ENCODE measurements around the gene STAT1. TPM values are rescaled to one million over a fixed set of nuclear protein-coding genes. Genes with fewer than 3 reads are reported as not detected.
A peak's percentile ranks its signal among the peaks of the same experiment; 100 is the strongest.

Gene STAT1
- total RNA-seq, 2 experiments from 2014 or later, result 56.6 to 57.8 TPM

DNA sequence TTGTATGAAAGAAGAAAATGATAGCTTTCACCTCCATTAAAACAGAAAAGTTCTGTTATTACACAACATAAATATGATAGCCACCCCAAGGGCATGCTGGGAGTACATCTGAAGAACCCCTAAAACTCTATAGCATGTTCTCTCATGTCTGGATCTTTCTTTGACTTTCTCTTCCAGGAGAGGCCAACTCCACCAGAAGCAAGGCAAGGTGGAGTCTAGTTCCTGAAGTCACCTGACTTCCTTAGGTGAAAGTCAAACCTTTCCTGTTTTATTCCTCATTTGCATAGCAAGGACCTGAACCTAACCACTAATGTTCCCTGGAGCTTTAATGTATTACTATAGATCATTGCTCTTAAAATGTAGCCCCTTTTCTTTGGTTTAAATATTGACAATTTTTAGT lies 5.7 kb downstream of the STAT1 start:
- Mint-ChIP-seq H3K27ac (peak overlapping the region; percentile 48), H3K27me3 (no peaks in the 10 kb centered on the region), H3K4me3 (no peak overlapping the region), H3K36me3 (ENCODE audit: low read depth) (peaks cover 81% of the 10 kb centered on the region), H3K9me3 (no peaks in the 10 kb centered on the region), H3K4me1 (ENCODE audit: low read depth) (peaks cover 75% of the 10 kb centered on the region)
- DNase-seq, result no peak
- TF ChIP-seq, protein P1, sequence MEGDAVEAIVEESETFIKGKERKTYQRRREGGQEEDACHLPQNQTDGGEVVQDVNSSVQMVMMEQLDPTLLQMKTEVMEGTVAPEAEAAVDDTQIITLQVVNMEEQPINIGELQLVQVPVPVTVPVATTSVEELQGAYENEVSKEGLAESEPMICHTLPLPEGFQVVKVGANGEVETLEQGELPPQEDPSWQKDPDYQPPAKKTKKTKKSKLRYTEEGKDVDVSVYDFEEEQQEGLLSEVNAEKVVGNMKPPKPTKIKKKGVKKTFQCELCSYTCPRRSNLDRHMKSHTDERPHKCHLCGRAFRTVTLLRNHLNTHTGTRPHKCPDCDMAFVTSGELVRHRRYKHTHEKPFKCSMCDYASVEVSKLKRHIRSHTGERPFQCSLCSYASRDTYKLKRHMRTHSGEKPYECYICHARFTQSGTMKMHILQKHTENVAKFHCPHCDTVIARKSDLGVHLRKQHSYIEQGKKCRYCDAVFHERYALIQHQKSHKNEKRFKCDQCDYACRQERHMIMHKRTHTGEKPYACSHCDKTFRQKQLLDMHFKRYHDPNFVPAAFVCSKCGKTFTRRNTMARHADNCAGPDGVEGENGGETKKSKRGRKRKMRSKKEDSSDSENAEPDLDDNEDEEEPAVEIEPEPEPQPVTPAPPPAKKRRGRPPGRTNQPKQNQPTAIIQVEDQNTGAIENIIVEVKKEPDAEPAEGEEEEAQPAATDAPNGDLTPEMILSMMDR (IDR thresholded peaks at IDR 0.05), result no peak
- H3K36me3 ChIP-seq (ENCODE audit: insufficient read depth, low read length), result peaks cover 74% of the 10 kb centered on the region
- H3K27ac ChIP-seq (ENCODE audit: low read depth in 1 of 2, low read length in 2 of 2), result no peak overlapping the region
- ChIA-PET POLR2A (interaction anchor here (0.9 to 3.1 kb wide), 5 partner anchors 12 to 142 kb away, joined by 3 to 17 read pairs (median 5); partner anchors contain the start of gene STAT4), CTCF (interaction anchor here (1.0 to 1.1 kb wide), 2 partner anchors 21 to 44 kb away, joined by 3 to 4 read pairs; no protein-coding TSS in a partner anchor)
- H3K27me3 ChIP-seq (ENCODE audit: control insufficient read depth in 1 of 2, insufficient read depth in 2 of 2, low read length in 2 of 2), result no peaks in the 10 kb centered on the region
- H3K4me3 ChIP-seq (ENCODE audit: low read length), result no peak overlapping the region
- H3K4me1 ChIP-seq (ENCODE audit: insufficient read depth, low read length), result peaks cover 56% of the 10 kb centered on the region
- no peaks in the 10 kb centered on the region for H3K9me3 ChIP-seq (ENCODE audit: control insufficient read depth in 1 of 2, insufficient read depth in 1 of 2, low read length in 2 of 2)
- intact Hi-C loops (cut with DNase I, micrococcal nuclease), result no loop called here
- no peak for ATAC-seq (ENCODE audit: poor library complexity)

DNA sequence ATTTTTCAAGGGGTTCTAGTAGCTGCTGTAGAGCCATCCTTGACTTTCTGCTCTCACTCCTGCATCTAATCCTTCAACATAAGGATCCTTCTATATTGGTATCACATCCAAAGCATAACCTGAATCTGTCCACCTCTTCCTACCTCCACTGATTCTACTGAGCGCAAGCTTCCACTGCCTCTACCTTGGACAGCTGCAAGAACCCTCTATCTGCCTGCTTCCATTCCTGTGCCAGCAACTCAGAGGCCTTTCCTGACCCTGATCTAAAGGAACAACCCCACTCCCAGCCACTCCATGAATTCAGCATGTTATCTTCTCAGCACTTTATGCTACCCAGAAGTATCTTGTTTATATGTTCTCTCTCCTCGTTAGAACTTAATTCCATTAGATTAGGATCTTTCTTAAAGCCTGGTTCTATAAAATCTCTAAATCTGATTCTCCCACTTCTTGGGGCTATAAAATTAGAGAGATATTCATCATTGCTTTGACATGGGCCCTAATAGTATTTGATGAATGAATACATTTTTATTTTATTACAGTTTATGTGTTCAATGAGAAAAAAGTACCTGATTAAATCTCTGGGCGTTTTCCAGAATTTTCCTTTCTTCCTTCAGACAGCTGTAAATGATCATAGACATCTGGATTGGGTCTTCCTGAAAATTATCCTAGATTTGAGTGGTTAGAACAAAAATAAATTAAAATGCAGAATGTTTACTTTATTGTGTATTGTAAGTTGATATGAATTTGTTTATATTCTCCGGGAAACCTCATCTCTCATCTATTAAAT lies 6.8 kb downstream of the STAT1 start:
- DNase-seq, result no peak
- Histone ChIP-seq H3K4me1 (ENCODE audit: insufficient read depth, low read length) (peaks cover 50% of the 10 kb centered on the region), H3K4me3 (ENCODE audit: low read length) (no peak overlapping the region), H3K36me3 (ENCODE audit: insufficient read depth, low read length) (peaks cover 85% of the 10 kb centered on the region), H3K9me3 (ENCODE audit: control insufficient read depth in 1 of 2, insufficient read depth in 1 of 2, low read length in 2 of 2) (no peaks in the 10 kb centered on the region), H3K27ac (ENCODE audit: low read depth in 1 of 2, low read length in 2 of 2) (no peak overlapping the region), H3K27me3 (ENCODE audit: control insufficient read depth in 1 of 2, insufficient read depth in 2 of 2, low read length in 2 of 2) (no peaks in the 10 kb centered on the region)
- Mint-ChIP-seq H3K4me1 (ENCODE audit: low read depth) (peaks cover 85% of the 10 kb centered on the region), H3K27ac (peak overlapping the region; percentile 48), H3K9me3 (no peaks in the 10 kb centered on the region), H3K27me3 (no peaks in the 10 kb centered on the region), H3K4me3 (no peak overlapping the region), H3K36me3 (ENCODE audit: low read depth) (peaks cover 92% of the 10 kb centered on the region)
- intact Hi-C loops (cut with DNase I, micrococcal nuclease), result no loop called here
- ChIA-PET CTCF (interaction anchor here (1.1 kb wide), 1 partner anchor 45 kb away, joined by 3 read pairs; no protein-coding TSS in a partner anchor), POLR2A (interaction anchor here (1.4 to 3.1 kb wide), 4 partner anchors 13 to 143 kb away, joined by 4 to 17 read pairs (median 5); partner anchors contain the start of gene STAT4)
- TF ChIP-seq, protein P1 (IDR thresholded peaks at IDR 0.05), result no peak
- ATAC-seq (ENCODE audit: poor library complexity), result no peak

DNA sequence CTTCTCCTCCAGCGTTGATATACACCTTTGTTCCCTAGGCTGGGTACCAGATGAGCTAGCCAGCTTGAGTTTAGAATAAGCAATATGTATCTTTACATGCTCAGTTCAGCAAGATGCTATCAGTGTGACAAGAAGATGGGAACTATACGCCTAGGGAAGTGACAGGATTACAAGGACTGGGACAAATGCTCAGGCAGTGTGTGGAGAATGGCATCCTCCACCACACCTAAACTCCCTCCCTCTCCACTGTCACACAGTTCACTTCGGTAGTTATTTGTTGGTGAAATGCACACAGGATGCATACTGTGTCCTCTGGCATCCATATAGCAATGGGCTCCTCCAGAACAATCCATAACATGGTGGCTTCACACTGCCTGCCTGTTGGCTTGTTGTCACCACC lies 7.7 kb downstream of the STAT1 start:
- ChIA-PET CTCF (no interaction called here), POLR2A (interaction anchor here (1.5 to 3.1 kb wide), 3 partner anchors 14 to 59 kb away, joined by 4 to 17 read pairs (median 6); no protein-coding TSS in a partner anchor)
- Histone ChIP-seq H3K27ac (ENCODE audit: low read depth in 1 of 2, low read length in 2 of 2) (no peak overlapping the region), H3K4me1 (ENCODE audit: insufficient read depth, low read length) (peaks cover 41% of the 10 kb centered on the region), H3K9me3 (ENCODE audit: control insufficient read depth in 1 of 2, insufficient read depth in 1 of 2, low read length in 2 of 2) (no peaks in the 10 kb centered on the region), H3K36me3 (ENCODE audit: insufficient read depth, low read length) (peaks cover 94% of the 10 kb centered on the region), H3K27me3 (ENCODE audit: control insufficient read depth in 1 of 2, insufficient read depth in 2 of 2, low read length in 2 of 2) (no peaks in the 10 kb centered on the region), H3K4me3 (ENCODE audit: low read length) (no peak overlapping the region)
- no peaks in the 10 kb centered on the region for H3K9me3 Mint-ChIP-seq
- H3K4me3 Mint-ChIP-seq, result no peak overlapping the region
- H3K36me3 Mint-ChIP-seq (ENCODE audit: low read depth), result peaks cover 96% of the 10 kb centered on the region
- H3K4me1 Mint-ChIP-seq (ENCODE audit: low read depth), result peaks cover 87% of the 10 kb centered on the region
- ATAC-seq (ENCODE audit: poor library complexity) (no peak), DNase-seq (no peak)
- no peaks in the 10 kb centered on the region for H3K27me3 Mint-ChIP-seq
- TF ChIP-seq, protein P1 (IDR thresholded peaks at IDR 0.05), result no peak
- intact Hi-C loops (cut with DNase I, micrococcal nuclease), result no loop called here
- H3K27ac Mint-ChIP-seq, result peak overlapping the region; percentile 48

Data from CD4-positive, alpha-beta T cell (primary cell).